SHP77 treated with DMSO at 0.1 percent for 48 hours (cell line): ENCODE measurements around the gene PROSER3.

ENCODE experiments used
- DNase-seq: peaks from one replicate; lab custom pipeline; 2025; lab: John Stamatoyannopoulos, UW

The PROSER3 gene

DNA sequence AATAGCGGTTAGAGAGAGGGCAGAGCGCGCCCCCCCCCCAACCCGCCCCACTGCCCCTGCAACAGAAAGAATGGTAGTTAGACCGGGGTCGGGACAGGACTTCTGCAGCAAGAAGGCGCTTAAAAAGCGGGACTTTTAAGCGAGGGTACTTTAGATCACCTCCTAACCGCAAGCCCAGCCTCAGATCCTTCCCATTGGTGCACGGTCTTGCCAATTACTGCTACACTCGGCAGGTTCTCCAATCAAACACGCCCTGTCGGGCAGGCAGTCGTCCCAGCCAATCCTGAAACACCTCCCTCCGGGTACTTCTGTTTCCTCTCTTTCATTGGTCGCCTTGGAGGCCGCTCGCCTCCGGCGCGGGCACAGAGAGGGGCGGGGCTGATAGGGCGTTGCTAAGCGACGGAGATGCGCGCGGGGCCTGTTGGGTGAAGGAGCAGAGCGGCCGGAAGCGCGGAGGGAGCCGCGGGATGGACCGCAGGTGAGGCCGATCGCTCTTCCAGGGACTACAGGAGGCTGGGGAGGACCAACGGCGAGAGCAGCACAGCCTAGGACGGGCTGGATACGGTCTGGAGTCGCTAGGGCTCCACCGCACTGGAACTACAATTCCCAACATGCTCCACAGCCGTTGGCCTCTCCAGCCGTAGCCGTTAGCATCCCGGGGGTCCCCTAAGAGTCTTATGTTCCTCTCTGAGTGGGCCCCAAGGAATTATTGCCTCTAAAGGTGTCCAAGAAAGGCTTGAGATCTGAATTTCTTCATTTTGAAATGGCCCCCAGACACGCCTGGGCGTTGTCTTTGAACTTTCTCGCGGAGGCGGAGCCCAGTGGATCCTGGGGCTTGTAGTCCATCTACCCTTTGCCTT is at the start of gene PROSER3:
Gene PROSER3 (plus strand): TSS at position 428 of the 860 bp plus-strand sequence. CDS start 40 bp downstream, at position 468.
- peak; percentile 98 for DNase-seq

DNA sequence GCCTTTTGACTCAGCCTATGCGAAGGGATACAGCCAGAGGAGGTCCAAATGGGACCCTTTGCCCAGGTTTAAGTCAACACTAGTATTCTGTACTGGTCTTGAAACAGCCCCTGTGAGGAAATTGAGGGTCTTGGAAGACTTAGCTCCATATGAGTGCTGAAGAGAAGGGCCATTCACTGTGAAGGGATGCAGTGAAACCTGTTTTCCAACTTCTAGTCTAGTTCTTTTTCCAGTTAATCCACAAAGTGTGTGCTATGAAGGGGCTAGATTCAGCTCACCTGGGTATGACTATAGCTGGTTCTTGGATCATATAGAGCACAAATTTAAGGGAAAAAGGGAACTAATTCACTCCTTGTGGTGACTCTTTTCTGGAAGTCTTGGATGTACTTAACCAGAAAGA is 49.6 kb upstream of the PROSER3 start:
- no peak for DNase-seq

DNA sequence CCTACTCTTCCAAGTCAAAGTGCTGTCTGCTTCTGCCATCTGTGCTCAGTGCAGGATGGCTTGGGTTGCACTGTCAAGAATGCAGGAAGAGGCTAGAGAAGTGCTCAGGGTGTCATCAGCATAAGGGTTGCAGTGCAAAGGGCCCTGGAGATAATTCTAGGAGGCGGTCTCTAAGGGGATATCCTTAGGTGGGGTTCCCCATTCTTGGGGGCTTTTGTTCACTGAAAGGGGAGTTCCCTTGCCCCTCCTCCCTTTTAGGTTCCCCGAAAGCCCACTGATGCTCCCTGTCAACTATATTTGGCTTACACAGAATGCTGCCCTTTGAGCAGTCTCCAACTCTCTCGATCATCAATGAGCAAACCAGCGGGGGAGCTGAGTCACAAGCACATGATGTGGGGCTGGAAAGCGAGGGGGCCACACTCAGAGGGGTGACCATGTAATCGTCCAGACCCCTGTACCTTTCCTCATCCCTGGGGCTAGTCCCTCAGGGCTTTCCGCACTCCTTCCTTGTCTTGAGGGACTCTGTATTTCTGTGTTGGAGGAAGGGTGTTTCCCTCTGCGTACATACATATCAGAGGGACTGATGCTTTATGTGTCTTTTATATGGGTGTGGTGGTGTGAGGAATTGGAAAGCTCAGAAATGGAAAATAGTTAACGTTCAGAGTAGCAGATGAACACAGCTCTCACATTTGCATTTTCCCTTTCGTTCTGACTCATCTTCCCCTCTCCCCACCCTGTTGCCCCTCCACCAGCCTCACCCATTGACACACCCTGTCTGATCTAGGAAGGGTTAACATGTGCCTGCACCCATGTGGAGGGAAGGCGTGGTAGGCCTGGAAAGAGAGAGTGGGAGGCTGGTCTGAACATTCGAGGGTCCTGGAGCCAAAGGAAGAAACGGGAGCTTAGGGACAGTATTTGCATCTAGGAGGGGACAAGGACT is 46.9 kb upstream of the PROSER3 start:
- DNase-seq: no peak

DNA sequence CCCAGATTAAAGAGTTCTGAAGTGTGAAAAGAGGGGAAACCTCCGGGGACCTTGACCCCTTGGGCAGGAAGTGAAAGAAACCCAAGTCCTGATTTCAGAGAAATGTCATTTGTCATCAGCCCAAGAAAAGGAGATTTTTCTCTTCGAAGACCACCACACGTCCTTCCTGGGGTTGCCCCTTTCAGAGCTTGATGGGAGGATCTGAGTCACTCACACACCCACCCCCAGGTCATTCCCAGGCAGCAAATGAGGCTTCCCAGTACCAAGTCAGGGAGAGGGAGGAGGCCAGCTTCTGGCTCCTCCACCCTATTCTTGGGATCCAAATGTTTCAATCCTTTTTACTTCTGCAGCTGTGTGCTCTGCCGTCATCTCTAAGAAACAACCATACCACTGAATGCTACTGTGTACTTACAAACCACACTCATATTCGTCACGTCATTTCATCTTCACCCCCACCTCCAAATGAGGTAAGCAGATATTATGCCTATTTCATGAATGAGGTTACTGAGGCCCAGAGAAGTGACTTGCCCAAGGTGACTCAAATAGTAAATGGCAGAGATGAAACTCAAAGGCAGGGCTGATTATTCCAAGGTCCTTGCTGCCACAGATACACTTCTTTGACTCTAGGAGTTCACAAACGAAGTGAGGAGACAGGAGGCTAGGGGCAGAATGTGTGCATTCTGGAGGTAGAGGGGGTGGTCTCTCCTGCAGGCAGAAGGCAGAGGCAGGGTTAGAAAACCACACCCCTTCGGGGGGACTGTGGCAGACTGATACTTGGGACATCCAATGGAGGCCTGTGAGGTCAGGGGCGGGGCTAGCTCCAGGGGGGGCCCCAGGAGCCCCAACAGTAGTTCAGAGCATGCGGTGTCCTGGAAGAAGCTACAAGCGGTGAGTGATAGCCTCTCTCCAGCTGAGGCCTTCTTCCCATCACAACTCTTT is 45.1 kb upstream of the PROSER3 start:
- no peak for DNase-seq

DNA sequence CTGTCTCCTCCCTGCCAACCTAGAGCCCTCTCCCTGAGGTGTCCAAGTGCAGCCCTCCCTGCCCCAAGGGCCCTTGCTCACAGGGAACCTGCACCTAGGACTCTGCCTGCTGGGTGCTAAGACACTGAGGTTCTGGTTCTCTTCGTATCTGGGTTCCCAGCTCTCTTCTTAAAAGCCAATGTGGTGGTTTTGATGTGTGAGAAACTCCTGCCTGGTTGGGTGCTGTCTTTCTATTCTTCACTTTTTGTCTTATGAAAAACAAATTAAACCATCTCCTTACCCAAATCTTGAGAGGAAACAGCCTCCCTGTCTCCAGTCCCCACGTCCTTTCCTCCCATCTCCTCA is 44.5 kb upstream of the PROSER3 start:
- no peak for DNase-seq

DNA sequence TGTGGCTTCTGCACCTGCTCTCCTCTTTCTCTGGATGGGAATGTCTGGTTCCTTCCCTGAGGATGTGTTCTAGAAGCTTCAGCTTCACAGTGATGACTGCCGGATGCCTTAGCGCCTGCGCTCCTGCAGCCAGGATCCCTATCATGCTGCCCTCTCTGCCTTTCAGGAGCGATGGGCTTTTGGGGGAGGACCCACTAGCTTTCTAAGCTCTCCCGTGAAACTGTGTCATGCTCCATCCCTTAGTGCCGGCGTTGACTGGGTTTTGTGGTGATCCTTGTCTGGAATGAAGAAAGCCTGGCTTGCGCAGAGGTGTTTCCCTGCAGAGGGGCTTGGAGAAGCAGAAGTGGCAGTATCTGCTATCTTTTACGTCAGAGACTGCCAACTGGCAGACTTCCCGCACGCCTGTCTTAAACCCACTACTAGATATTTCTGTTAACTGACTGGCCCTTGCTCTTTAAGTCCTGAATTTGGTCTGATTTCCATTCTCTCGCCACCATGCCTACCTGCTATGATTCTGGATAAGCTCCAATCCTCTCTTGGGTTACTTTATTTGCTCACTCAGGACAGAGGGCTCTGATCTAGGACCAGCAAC is 44.0 kb upstream of the PROSER3 start:
- DNase-seq: no peak

DNA sequence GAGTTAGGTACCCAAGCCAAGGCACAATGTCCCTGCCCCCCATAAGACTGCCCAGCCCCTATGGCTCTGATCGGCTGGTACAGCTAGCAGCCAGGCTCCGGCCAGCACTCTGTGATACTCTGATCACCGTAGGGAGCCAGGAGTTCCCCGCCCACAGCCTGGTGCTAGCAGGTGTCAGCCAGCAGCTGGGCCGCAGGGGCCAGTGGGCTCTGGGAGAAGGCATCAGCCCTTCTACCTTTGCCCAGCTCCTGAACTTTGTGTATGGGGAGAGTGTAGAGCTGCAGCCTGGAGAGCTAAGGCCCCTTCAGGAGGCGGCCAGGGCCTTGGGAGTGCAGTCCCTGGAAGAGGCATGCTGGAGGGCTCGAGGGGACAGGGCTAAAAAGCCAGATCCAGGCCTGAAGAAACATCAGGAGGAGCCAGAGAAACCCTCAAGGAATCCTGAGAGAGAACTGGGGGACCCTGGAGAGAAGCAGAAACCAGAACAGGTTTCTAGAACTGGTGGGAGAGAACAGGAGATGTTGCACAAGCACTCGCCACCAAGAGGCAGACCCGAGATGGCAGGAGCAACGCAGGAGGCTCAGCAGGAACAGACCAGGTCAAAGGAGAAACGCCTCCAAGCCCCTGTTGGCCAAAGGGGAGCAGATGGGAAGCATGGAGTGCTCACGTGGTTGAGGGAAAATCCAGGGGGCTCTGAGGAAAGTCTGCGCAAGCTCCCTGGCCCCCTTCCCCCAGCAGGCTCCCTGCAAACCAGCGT is 43.2 kb upstream of the PROSER3 start:
- DNase-seq: no peak

DNA sequence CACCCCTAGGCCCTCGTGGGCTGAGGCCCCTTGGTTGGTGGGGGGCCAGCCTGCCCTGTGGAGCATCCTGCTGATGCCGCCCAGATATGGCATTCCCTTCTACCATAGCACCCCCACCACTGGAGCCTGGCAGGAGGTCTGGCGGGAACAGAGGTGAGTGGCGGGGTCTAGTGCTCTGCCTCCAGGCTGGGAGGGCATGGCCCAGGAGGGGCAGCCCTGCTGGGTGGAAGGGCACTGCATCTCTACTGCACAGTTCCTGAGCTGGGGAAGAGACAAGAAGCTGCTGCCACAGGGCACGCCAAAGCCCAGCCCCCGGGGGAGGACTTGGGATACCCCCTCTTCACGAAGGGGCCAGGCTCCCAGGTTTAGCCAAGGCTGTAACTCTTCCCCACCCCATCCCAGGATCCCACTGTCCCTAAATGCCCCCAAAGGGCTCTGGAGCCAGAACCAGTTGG is 42.6 kb upstream of the PROSER3 start:
- no peak for DNase-seq

DNA sequence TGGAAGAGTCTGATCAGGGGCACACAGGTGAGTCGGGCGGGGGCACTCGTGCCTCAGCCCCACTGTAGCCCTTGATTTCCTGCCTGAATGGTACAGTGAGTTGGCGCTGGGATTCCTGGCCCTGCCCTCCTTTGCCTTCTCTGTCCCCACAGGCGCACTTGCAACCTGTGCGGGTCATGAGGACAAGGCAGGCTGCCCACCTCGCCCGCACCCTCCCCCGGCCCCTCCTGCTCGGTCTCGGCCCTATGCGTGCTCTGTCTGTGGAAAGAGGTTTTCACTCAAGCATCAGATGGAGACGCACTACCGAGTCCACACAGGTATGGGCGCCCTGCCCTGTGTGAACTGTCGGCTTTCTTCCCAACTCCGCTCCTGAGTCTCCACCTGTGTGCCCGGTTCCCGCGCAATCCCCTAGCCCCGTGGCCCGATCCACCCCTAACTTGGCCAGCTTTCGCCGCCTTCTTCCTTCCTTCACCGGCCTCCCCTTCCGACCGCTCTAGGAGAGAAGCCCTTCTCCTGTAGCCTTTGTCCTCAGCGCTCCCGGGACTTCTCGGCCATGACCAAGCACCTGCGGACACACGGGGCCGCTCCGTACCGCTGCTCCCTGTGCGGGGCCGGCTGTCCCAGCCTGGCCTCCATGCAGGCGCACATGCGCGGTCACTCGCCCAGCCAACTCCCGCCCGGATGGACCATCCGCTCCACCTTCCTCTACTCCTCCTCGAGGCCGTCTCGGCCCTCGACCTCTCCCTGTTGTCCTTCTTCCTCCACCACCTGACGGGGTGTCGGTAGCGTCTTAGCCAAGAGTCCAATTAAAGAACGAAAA is 41.8 kb upstream of the PROSER3 start:
- DNase-seq: no peak

DNA sequence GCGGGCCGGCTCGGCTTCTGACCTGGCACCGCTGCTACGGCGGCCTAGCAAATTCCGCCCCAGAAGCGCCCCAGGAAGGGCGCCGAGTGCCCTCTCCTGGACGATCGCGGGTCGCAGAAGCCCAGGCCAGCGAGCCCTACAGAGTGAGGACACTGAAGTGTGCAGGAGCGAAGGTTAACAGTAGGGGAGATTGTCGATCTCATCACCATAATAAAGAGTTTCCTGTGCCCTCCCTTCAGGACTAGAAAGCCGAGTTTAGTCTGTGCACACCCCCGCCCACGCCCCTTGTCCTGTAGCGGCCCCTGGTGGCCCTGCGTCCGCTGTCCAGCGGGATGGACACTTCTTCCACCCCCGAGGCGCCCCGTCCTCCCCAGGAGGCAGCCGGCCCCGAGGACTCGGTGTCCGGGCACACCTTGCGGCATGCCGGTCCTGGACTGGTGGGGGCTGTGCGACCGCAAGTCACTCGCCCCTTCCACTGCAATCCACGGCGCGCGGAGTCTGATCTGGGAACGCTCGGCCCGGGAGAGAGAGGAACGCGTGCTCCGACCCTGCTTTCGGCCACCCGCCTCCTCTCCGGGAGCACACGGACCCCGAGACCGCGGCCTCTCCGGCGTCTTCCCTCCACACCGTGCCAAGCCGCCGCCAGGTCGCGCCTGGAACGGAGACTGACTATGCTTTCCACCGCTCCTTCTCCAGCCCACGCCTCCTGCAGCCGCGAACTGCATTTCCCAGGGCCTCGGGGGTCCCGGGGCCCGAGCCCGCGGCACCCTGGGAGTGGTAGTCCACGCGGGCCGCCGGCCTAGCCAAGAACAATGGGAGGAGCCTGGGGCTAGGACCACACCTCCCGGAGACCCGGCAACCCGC is 40.9 kb upstream of the PROSER3 start:
- peak; percentile 87 for DNase-seq

DNA sequence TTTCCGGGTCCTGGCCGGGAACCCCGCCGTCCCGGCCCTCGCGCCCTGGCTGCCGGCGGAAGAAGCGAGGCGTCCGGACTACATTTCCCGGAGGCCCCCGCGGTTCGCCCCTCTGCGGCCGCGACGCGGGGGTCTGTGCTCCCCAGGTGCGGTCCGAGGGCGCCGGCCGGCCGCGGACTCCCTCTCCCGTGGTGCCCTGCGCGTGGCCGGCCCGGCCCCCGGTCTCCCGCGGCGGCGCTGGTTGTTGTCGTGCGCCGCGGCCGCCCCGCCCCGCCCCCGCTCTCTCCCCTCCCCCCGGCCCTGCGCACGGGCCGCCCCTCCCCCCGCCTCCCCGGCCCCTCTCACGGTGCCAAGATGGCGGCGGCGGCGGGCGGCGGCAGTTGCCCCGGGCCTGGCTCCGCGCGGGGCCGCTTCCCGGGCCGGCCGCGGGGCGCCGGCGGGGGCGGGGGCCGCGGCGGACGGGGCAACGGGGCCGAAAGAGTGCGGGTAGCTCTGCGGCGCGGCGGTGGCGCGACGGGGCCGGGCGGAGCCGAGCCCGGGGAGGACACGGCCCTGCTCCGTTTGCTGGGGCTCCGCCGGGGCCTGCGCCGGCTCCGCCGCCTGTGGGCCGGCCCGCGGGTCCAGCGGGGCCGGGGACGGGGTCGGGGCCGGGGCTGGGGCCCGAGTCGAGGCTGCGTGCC is 40.2 kb upstream of the PROSER3 start, which contains the start of gene KMT2B:
Gene KMT2B (plus strand): TSS at position 339 of the 680 bp plus-strand sequence. CDS start 16 bp downstream, at position 355.
- no peak for DNase-seq

DNA sequence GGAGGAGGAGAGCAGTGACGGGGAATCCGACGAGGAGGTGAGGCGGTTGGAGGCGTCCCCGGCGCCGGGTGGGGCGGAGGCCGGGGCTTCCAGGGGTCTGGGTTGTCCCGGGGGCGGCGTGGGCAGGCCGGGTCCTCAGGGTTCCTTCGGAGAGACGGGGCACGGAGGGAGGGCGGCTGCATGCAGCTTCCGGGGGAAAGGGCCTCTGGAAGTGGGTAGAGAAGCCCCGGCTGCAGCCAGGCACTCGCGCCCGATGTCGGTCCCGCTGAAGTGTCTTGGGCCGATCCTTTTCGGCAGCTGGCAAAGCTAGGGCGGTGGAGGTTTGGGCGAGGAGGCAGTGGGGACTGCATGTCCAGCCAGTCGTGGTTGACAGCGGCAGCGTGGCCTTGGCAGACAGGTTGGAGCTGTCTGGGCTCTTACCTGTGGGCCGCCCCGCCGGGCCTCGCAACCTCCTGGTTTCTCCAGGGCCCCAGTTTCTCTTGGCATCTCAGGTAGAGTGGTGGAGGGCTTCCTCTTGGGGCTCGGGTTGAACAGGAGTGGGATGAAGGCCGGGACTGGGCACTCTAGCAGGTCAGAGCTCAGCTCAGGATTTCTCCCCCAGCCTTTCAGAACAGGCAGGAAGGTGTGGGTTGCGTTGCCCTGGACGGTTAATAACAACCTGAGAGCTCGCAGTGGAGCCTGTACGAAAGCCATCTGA is 39.5 kb upstream of the PROSER3 start:
- no peak for DNase-seq

DNA sequence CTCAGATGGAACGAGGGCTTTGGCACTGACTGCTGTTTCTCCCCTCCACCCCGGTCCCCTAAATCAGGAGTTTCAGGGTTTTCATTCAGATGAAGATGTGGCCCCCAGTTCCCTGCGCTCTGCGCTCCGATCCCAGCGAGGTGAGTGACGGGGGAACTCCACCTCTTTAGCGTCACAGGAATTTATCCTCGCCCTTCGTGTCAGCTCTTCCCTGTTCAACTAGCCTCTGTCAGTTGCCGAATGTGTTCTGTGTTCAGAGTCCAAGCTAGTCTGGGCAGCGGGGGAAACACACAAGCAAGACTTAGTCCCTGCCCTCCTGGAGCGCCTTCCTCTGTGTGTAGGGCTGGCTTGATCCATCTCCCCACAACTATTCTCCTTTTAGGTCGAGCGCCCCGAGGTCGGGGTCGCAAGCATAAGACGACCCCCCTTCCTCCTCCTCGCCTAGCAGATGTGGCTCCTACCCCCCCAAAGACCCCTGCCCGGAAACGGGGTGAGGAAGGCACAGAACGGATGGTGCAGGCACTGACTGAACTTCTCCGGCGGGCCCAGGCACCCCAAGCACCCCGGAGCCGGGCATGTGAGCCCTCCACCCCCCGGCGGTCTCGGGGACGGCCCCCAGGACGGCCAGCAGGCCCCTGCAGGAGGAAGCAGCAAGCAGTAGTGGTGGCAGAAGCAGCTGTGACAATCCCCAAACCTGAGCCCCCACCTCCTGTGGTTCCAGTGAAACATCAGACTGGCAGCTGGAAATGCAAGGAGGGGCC is 38.4 kb upstream of the PROSER3 start:
- DNase-seq: no peak

DNA sequence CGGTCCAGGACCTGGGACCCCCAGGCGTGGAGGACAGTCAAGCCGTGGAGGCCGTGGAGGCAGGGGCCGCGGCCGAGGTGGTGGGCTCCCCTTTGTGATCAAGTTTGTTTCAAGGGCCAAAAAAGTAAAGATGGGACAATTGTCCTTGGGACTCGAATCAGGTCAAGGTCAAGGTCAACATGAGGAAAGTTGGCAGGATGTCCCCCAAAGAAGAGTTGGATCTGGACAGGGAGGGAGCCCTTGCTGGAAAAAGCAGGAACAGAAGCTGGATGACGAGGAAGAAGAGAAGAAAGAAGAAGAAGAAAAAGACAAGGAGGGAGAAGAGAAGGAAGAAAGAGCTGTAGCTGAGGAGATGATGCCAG is 37.8 kb upstream of the PROSER3 start:
- no peak for DNase-seq

DNA sequence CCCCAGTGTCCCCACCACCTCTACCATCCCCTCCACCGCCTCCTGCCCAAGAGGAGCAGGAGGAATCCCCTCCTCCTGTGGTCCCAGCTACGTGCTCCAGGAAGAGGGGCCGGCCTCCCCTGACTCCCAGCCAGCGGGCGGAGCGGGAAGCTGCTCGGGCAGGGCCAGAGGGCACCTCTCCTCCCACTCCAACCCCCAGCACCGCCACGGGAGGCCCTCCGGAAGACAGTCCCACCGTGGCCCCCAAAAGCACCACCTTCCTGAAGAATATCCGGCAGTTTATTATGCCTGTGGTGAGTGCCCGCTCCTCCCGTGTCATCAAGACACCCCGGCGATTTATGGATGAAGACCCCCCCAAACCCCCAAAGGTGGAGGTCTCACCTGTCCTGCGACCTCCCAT is 37.3 kb upstream of the PROSER3 start:
- no peak for DNase-seq

DNA sequence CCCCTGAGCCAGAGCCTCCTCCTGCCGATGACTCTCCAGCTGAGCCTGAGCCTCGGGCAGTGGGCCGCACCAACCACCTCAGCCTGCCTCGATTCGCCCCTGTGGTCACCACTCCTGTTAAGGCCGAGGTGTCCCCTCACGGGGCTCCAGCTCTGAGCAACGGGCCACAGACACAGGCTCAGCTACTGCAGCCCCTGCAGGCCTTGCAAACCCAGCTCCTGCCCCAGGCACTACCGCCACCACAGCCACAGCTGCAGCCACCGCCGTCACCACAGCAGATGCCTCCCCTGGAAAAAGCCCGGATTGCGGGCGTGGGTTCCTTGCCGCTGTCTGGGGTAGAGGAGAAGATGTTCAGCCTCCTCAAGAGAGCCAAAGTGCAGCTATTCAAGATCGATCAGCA is 36.6 kb upstream of the PROSER3 start:
- DNase-seq: no peak

DNA sequence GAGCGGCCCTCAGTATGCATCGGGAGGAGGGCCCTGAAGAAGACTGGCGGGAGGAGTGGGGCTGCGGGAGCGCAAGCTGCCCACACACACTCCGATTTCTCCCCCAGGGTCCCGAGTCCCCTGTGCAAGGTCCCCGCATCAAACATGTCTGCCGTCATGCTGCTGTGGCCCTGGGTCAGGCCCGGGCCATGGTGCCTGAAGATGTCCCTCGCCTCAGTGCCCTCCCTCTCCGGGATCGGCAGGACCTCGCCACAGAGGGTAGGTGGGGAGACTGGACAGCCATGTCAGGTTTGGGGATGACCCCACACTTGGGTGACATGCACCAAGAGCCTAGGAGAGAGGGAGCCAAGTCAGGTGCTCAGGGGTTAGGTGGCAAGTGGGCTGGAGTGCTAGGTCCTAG is 35.5 kb upstream of the PROSER3 start:
- DNase-seq: no peak
